Measurements from ENCODE around the gene TLK1. TPM values are rescaled to one million over a fixed set of nuclear protein-coding genes. Genes with fewer than 3 reads are reported as not detected.

TLK1 gene
- total and polyA plus RNA-seq, 9 of the 15 experiments (the other 6 are each of a cell fraction or from before 2014, with no cell fraction given), result 20.2 to 101 (median 40.5) TPM

DNA sequence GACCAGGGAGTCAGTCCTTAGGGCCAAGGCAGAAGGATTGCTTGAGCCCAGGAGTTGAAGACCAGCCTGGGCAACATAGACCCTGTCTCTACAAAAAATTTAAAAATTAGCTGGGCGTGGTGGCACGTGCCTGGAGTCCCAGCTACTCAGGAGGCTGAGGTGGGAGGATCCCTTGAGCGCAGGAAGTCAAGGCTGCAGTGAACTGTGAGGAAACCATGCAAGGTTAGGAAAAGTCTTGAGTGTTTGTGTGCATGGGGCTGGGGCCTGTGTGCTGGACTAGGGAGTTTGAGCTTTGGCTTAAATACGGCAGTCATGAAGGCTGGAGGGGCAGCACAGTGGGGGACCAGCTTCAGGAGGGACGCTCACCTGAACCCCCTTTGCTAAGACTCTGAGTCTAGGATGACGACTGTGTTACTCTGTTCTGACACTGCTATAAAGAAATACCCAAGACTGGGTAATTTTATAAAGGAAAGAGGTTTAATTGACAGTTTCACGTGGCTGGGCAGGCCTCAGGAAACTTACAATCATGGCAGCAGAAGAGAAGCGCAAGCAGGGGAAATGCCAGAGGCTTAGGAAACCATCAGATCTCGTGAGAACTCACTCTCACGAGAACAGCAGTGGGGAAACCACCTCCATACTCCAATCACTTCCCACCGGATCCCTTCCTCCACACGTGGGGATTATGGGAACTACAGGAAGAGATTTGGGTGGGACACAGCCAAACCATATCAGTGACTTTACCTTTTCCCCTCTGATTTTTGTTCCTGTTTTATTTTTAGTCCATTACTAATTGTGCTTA lies 192.3 kb downstream of the TLK1 start (continued):
- TF ChIP-seq ESRRB (CRISPR knock-in tag; IDR thresholded peaks at IDR 0.05; ENCODE audit: borderline replicate concordance) (no peak), POLR2A (conservative IDR thresholded peaks at IDR 0.05) (peak; percentile 69), ZNF212 (CRISPR knock-in tag; IDR thresholded peaks at IDR 0.05) (no peak), KHSRP (IDR thresholded peaks at IDR 0.05) (no peak)

DNA sequence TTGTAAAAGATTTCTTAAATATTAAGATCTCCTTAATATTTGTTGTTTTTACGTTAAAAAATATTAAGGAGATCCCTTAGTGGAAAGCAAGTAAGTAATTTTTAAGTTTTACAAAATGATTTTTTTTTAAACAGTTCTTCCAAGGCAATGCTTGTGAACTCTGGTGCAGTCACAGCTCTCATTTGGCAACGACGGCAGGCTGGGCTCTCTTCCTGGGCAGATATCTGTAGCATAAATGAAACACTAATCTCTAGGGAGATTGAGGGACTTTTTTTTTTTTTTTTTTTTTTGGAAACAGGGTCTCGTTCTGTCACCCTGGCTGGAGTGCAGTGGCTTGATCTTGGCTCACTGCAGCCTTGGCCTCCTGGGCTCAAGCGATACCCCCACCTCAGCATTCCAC lies 193.1 kb downstream of the TLK1 start:
- H3K27me3 ChIP-seq (ENCODE audit: control insufficient read depth in 2 of 2, insufficient read depth in 2 of 2, low read length in 2 of 2), result no peaks in the 10 kb centered on the region
- no peaks in the 10 kb centered on the region for H3K79me2 ChIP-seq (ENCODE audit: control insufficient read depth, insufficient read depth, low read length)
- CTCF ChIA-PET (ENCODE audit: low intra/inter-chr PET ratio), result interaction anchor here (0.8 kb wide), 1 partner anchor 447 kb away, joined by 4 read pairs; no protein-coding TSS in a partner anchor
- H3K4me2 ChIP-seq (ENCODE audit: insufficient read depth, low read length), result no peak overlapping the region
- no peak overlapping the region for H2AFZ ChIP-seq (ENCODE audit: low read depth, low read length)
- BruUV-seq (replicated peaks), result no TSS peak
- H3K27ac ChIP-seq (ENCODE audit: extremely low read depth, low read depth, low read length), result no peak overlapping the region
- H3K9ac ChIP-seq (ENCODE audit: insufficient read depth in 1 of 2, low read depth in 2 of 2, low read length in 2 of 2), result no peak overlapping the region
- peaks cover 49% of the 10 kb centered on the region for H3K36me3 ChIP-seq (ENCODE audit: control insufficient read depth, insufficient read depth, low read length)
- no peaks in the 10 kb centered on the region for H3K9me1 ChIP-seq (ENCODE audit: control insufficient read depth, insufficient read depth, low read length)
- no peak for ATAC-seq
- no peaks in the 10 kb centered on the region for H3K9me3 ChIP-seq (replicated peaks; ENCODE audit: control insufficient read depth, insufficient read depth, low read depth, low read length)
- POLR2A ChIA-PET, result interaction anchor here (0.6 to 1.7 kb wide), 4 partner anchors 9 to 30 kb away, joined by 3 to 8 read pairs (median 4); no protein-coding TSS in a partner anchor
- H4K20me1 ChIP-seq (replicated peaks; ENCODE audit: control insufficient read depth, insufficient read depth, low read length), result no peaks in the 10 kb centered on the region
- in situ Hi-C loops (cut with MboI), result loop anchor here (25.0 kb wide), 1 partner anchor 1145 kb away; the partner anchor contains the start of gene DLX2
- WGBS (ENCODE audit: insufficient coverage, low coverage, missing lambda C conversion rate), result 88% methylated on average over 5 of the region's 5 CpGs
- intact Hi-C loops (cut with micrococcal nuclease), result no loop called here
- peaks cover 0 to 2% of the 10 kb centered on the region in 2 experiments; a peak in 2 of 5 replicates for H3K4me1 ChIP-seq (replicated peaks in 1 of 2; ENCODE audit: control insufficient read depth in 2 of 2, insufficient read depth in 2 of 2, low read length in 2 of 2)
- FAIRE-seq, result no peak
- H3K4me3 ChIP-seq, result no peak overlapping the region
- DNase-seq (ENCODE audit: extremely low read depth in 1 of 4, low spot score in 3 of 4), result no peak
- TF ChIP-seq TAF15 (IDR thresholded peaks at IDR 0.05; ENCODE audit: low read depth, low read length) (no peak), ZNF134 (CRISPR knock-in tag; conservative IDR thresholded peaks at IDR 0.05) (no peak), ZNF232 (CRISPR knock-in tag; IDR thresholded peaks at IDR 0.05) (no peak), RBM34 (IDR thresholded peaks at IDR 0.05; ENCODE audit: borderline replicate concordance, insufficient read depth, low read length) (no peak), POLR3A (IDR thresholded peaks at IDR 0.05; ENCODE audit: borderline replicate concordance, extremely low read depth, insufficient read depth, insufficient read length) (no peak), HDGF (IDR thresholded peaks at IDR 0.05) (no peak)
- TF ChIP-seq, protein P1, sequence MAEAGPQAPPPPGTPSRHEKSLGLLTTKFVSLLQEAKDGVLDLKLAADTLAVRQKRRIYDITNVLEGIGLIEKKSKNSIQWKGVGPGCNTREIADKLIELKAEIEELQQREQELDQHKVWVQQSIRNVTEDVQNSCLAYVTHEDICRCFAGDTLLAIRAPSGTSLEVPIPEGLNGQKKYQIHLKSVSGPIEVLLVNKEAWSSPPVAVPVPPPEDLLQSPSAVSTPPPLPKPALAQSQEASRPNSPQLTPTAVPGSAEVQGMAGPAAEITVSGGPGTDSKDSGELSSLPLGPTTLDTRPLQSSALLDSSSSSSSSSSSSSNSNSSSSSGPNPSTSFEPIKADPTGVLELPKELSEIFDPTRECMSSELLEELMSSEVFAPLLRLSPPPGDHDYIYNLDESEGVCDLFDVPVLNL (CRISPR knock-in tag; IDR thresholded peaks at IDR 0.05; ENCODE audit: low read depth), result no peak

Data from K562 (cell line).